HepG2 (cell line): ENCODE data around the gene DST. TPM values are rescaled to one million over a fixed set of nuclear protein-coding genes. Genes with fewer than 3 reads are reported as not detected.

ENCODE experiments used
- ATAC-seq: fragments of 200-7000 bp; cut with Tn5 transposase; 3 replicates; pipeline ENCODE4 v1.9.1; 2020; ENCODE audit warnings: mild to moderate bottlenecking, moderate library complexity
- BruUV-seq: library from RNA; stranded (reverse); fragments of 400-500 nt; replicated peaks from 2 replicates; lab custom pipeline; 2021; lab: Mats Ljungman, UMichigan
- CTCF ChIA-PET: fragments of 300-600 bp; formaldehyde crosslinking; extraction: SDS; loops from one replicate; lab custom pipeline; 2021; ENCODE audit warnings: low total read pairs, inconsistent platforms, low intra/inter-chr PET ratio; lab: Yijun Ruan, JAX
- POLR2A ChIA-PET: fragments of 350-600 bp; sonication (Branson Sonifier 250); formaldehyde crosslinking; loops from one replicate; lab custom pipeline; 2020; ENCODE audit warnings: antibody characterized with exemption, inconsistent platforms; lab: Yijun Ruan, JAX
- DNase-seq: peaks from one replicate; pipeline ENCODE4 v3.0.0-alpha.2; 2015; ENCODE audit warnings: low spot score
- FAIRE-seq: peaks from 3 replicates; lab custom pipeline; 2011; peaks lifted over from hg19 to GRCh38; lab: Jason Lieb, UNC
- H2AFZ ChIP-seq: one replicate; pipeline ENCODE4 v1.6.1; 2011; ENCODE audit warnings: low read length, inconsistent platforms
- H3K27ac ChIP-seq: fragments of 300-600 bp; 3 replicates; pipeline ENCODE4 v1.8.0; 2011; ENCODE audit warnings: mixed run types, mild to moderate bottlenecking, mixed read lengths, low read length, inconsistent platforms; ENCODE audit not compliant: insufficient read depth; ENCODE audit errors: extremely low read length
- H3K27me3 ChIP-seq, 2 experiments: fragments of 200-600 bp in 1 of 2; 2 replicates in 1 of 2; 3 replicates in 1 of 2; pipeline versions ENCODE4 v1.6.0 to v1.8.0; 2011; ENCODE audit warnings: low read length in 2 of 2, mild to moderate bottlenecking in 2 of 2, moderate library complexity in 2 of 2, inconsistent platforms in 1 of 2; ENCODE audit not compliant: insufficient read depth in 2 of 2, control insufficient read depth in 1 of 2
- H3K36me3 ChIP-seq, 2 experiments: fragments of 200-600 bp in 1 of 2; replicated peaks in 1 of 2; 2 replicates in 1 of 2; 3 replicates in 1 of 2; pipeline versions ENCODE4 v1.5.1 to v1.8.0; 2011; ENCODE audit warnings: low read length in 2 of 2, inconsistent platforms in 1 of 2; ENCODE audit not compliant: insufficient read depth in 2 of 2, control insufficient read depth in 1 of 2
- H3K4me1 ChIP-seq: 2 replicates; pipeline ENCODE4 v1.5.1; 2012; ENCODE audit warnings: low read length, inconsistent platforms; ENCODE audit not compliant: insufficient read depth
- H3K4me2 ChIP-seq: 2 replicates; pipeline ENCODE4 v1.6.0; 2011; ENCODE audit warnings: low read depth, low read length, inconsistent platforms
- H3K4me3 ChIP-seq, 3 experiments: fragments of 200-600 bp in 1 of 3; sonication (generic), shearing (Covaris generic) in 1 of 3; replicated peaks in 1 of 3; 2 replicates each; pipeline ENCODE4 v1.5.1; 2011 to 2016; ENCODE audit warnings: low read length in 3 of 3, inconsistent platforms in 2 of 3, low read depth in 2 of 3, mild to moderate bottlenecking in 2 of 3, control low read depth in 1 of 3, mixed read lengths in 1 of 3; ENCODE audit not compliant: insufficient read depth in 1 of 3
- H3K79me2 ChIP-seq: one replicate; pipeline ENCODE4 v1.6.1; 2011; ENCODE audit warnings: low read length, inconsistent platforms; ENCODE audit not compliant: insufficient read depth
- H3K9ac ChIP-seq: 2 replicates; pipeline ENCODE4 v1.6.0; 2011; ENCODE audit warnings: mild to moderate bottlenecking, low read depth, low read length, inconsistent platforms; ENCODE audit not compliant: insufficient read depth
- H3K9me3 ChIP-seq: 2 replicates; pipeline ENCODE4 v1.5.1; 2012; ENCODE audit warnings: mild to moderate bottlenecking, low read length
- H4K20me1 ChIP-seq: 2 replicates; pipeline ENCODE4 v1.6.0; 2011; ENCODE audit warnings: inconsistent platforms, mild to moderate bottlenecking, low read length, moderate library complexity; ENCODE audit not compliant: insufficient read depth
- EZH2 ChIP-seq: conservative IDR thresholded peaks from 2 replicates; pipeline ENCODE4 v1.6.1; 2012; ENCODE audit warnings: mild to moderate bottlenecking, low read depth, low read length, moderate library complexity
- GLI4 ChIP-seq: sonication (generic); formaldehyde crosslinking; IDR thresholded peaks from 2 replicates; pipeline ENCODE4 v1.5.1; 2020; ENCODE audit warnings: missing genetic modification reagents, mild to moderate bottlenecking, moderate library complexity, borderline replicate concordance
- KLF6 ChIP-seq: IDR thresholded peaks from 2 replicates; pipeline ENCODE4 v1.8.0; 2016; ENCODE audit warnings: missing biosample characterization, missing genetic modification reagents
- TBP ChIP-seq: sonication (generic); formaldehyde crosslinking; IDR thresholded peaks from 2 replicates; pipeline ENCODE4 v1.5.0; 2020; ENCODE audit warnings: missing genetic modification reagents
- THAP11 ChIP-seq: IDR thresholded peaks from 2 replicates; pipeline ENCODE4 v1.6.1; 2016; ENCODE audit warnings: missing biosample characterization, missing genetic modification reagents
- THYN1 ChIP-seq: sonication (generic); formaldehyde crosslinking; IDR thresholded peaks from 2 replicates; pipeline ENCODE4 v1.8.1; 2023; ENCODE audit warnings: low read depth, mild to moderate bottlenecking, moderate library complexity, missing genetic modification reagents, borderline replicate concordance
- ZFP1 ChIP-seq: IDR thresholded peaks from 2 replicates; pipeline ENCODE4 v1.6.1; 2016
- ZNF552 ChIP-seq: sonication (generic); formaldehyde crosslinking; IDR thresholded peaks from 2 replicates; pipeline ENCODE4 v1.9.0; 2022; ENCODE audit warnings: missing genetic modification reagents, mild to moderate bottlenecking, borderline replicate concordance
- ZNF556 ChIP-seq: sonication (generic); formaldehyde crosslinking; IDR thresholded peaks from 2 replicates; pipeline ENCODE4 v1.4.0; 2020; ENCODE audit warnings: mild to moderate bottlenecking, missing genetic modification reagents, borderline replicate concordance
- WGBS: methylation state at CpG from one replicate; pipeline ENCODE4 v1.1.6; 2017; ENCODE audit warnings: low lambda C conversion rate; 5-methylcytosine and 5-hydroxymethylcytosine counted together
- in situ Hi-C: cut with HindIII; loops from 2 replicates; pipeline ENCODE4 v1.10.0; 2017; ENCODE audit warnings: low pct_unique_long_range_greater_than_20kb; ENCODE audit not compliant: extremely low pct_ligation_motif_present
- intact Hi-C: fragments of 100-400 bp; cut with micrococcal nuclease; formaldehyde crosslinking; loops from one replicate; pipeline ENCODE4 v1.10.0; 2022; ENCODE audit not compliant: unreplicated experiment
- polyA plus RNA-seq, 8 experiments: library from polyadenylated mRNA; depleted of rRNA in 3 of 8; stranded (reverse) in 7 of 8; unstranded in 1 of 8; fragments of >200 nt; fragmentation: Illumina TruSeq in 4 of 8; extraction: Trizol in 4 of 8; gene quantifications; 2 replicates each; pipeline versions ENCODE4 v1.2.1 to v1.2.3, GENCODE V29; 2011 to 2016; ENCODE audit warnings: low read depth in 4 of 8, missing spikeins in 1 of 8, mixed read lengths in 1 of 8; ENCODE audit not compliant: insufficient read depth in 1 of 8
- total RNA-seq, 5 experiments: library from RNA; depleted of rRNA; stranded (reverse); fragments of >200 nt; fragmentation: Illumina TruSeq; extraction: Trizol; gene quantifications; 2 replicates each; pipeline ENCODE4 v1.2.3, GENCODE V29; 2016; ENCODE audit warnings: low read depth in 1 of 5
- TF ChIP-seq, protein P1 (sequence below): sonication (generic); formaldehyde crosslinking; IDR thresholded peaks from 2 replicates; pipeline ENCODE4 v1.8.0; 2022; ENCODE audit warnings: mild to moderate bottlenecking, missing genetic modification reagents, moderate library complexity
- TF ChIP-seq, protein P2 (sequence below): sonication (generic); formaldehyde crosslinking; IDR thresholded peaks from 2 replicates; pipeline ENCODE4 v1.4.0; 2020; ENCODE audit warnings: mild to moderate bottlenecking, missing genetic modification reagents
- TF ChIP-seq, protein P3 (sequence below): fragments of 450-650 bp; IDR thresholded peaks from 2 replicates; pipeline ENCODE4 v1.6.1; 2017; ENCODE audit warnings: mild to moderate bottlenecking
- TF ChIP-seq, protein P4 (sequence below): sonication (generic); formaldehyde crosslinking; IDR thresholded peaks from 2 replicates; pipeline ENCODE4 v1.4.0; 2020; ENCODE audit warnings: missing genetic modification reagents, mild to moderate bottlenecking, borderline replicate concordance
- TF ChIP-seq, protein P5 (sequence below): IDR thresholded peaks from 2 replicates; pipeline ENCODE4 v1.6.1; 2012; ENCODE audit warnings: inconsistent platforms
- TF ChIP-seq, protein P6 (sequence below), 2 experiments: IDR thresholded peaks; 2 replicates each; pipeline ENCODE4 v1.6.1; 2011 to 2012; ENCODE audit warnings: low read length in 2 of 2, borderline replicate concordance in 1 of 2, low read depth in 1 of 2, mild to moderate bottlenecking in 1 of 2, moderate library complexity in 1 of 2

Gene DST
- total and polyA plus RNA-seq, 2 of the 13 experiments (the other 11 are each of a cell fraction or from before 2014, with no cell fraction given), result 64.4 to 89.0 TPM

DNA sequence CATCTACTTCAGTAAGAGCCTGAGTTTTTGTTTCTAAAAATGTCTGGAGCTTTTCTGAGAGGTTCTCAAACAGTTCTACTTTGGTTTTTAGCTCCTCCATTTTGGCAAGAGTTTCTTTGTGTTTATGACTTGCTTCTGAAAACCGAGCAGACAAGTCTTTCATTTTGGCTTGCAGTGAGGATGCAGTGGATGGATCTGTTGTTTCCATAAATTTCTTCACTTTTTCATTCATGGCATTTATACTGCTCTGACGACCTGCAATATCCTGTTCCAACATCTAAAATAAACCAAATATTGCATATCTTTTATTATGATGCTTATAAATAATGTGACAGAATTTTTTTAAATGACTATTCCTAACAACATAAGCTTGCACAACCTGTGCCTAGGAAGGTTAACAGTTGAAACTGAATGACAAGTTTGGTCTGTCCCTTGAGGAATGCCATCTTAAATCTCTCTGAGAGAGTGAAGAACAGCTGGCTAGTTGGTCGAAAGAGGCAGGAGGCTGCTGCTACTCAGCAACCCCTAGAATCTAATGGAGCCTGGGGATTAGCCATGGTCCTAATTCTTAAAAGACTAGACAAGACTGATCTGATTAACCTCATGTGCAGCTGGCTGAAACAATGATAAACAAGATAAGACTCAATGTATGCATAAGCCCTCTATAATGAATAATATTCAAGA, 69.8 kb downstream of the DST start:
- Histone ChIP-seq H3K4me1 (peaks cover 29% of the 10 kb centered on the region), H4K20me1 (no peaks in the 10 kb centered on the region), H3K27ac (no peak overlapping the region), H3K4me3 (no peak overlapping the region), H3K36me3 (no peaks in the 10 kb centered on the region), H3K27me3 (no peaks in the 10 kb centered on the region), H3K9me3 (no peaks in the 10 kb centered on the region), H3K79me2 (no peaks in the 10 kb centered on the region), H3K4me2 (no peak overlapping the region), H2AFZ (no peak overlapping the region), H3K9ac (no peak overlapping the region)
- no TSS peak for BruUV-seq
- DNase-seq (no peak), FAIRE-seq (no peak), ATAC-seq (no peak)
- intact Hi-C loops (no loop called here), in situ Hi-C loops (loop anchor here (10.0 kb wide), 1 partner anchor 208 kb away; no protein-coding TSS in a partner anchor)
- ChIA-PET POLR2A (no interaction called here), CTCF (no interaction called here)
- WGBS, result 58% methylated on average over 3 of the region's 3 CpGs
- TF ChIP-seq ZNF556 (CRISPR knock-in tag) (no peak), ZFP1 (CRISPR knock-in tag) (no peak), THAP11 (CRISPR knock-in tag) (no peak), THYN1 (CRISPR knock-in tag) (no peak), GLI4 (CRISPR knock-in tag) (no peak), EZH2 (no peak), TBP (no peak), ZNF552 (CRISPR knock-in tag) (no peak), KLF6 (CRISPR knock-in tag) (no peak)
- TF ChIP-seq, protein P1, sequence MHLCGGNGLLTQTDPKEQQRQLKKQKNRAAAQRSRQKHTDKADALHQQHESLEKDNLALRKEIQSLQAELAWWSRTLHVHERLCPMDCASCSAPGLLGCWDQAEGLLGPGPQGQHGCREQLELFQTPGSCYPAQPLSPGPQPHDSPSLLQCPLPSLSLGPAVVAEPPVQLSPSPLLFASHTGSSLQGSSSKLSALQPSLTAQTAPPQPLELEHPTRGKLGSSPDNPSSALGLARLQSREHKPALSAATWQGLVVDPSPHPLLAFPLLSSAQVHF (CRISPR knock-in tag), result no peak
- TF ChIP-seq, protein P2, sequence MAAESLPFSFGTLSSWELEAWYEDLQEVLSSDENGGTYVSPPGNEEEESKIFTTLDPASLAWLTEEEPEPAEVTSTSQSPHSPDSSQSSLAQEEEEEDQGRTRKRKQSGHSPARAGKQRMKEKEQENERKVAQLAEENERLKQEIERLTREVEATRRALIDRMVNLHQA, result no peak
- TF ChIP-seq, protein P3, sequence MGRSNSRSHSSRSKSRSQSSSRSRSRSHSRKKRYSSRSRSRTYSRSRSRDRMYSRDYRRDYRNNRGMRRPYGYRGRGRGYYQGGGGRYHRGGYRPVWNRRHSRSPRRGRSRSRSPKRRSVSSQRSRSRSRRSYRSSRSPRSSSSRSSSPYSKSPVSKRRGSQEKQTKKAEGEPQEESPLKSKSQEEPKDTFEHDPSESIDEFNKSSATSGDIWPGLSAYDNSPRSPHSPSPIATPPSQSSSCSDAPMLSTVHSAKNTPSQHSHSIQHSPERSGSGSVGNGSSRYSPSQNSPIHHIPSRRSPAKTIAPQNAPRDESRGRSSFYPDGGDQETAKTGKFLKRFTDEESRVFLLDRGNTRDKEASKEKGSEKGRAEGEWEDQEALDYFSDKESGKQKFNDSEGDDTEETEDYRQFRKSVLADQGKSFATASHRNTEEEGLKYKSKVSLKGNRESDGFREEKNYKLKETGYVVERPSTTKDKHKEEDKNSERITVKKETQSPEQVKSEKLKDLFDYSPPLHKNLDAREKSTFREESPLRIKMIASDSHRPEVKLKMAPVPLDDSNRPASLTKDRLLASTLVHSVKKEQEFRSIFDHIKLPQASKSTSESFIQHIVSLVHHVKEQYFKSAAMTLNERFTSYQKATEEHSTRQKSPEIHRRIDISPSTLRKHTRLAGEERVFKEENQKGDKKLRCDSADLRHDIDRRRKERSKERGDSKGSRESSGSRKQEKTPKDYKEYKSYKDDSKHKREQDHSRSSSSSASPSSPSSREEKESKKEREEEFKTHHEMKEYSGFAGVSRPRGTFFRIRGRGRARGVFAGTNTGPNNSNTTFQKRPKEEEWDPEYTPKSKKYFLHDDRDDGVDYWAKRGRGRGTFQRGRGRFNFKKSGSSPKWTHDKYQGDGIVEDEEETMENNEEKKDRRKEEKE, result no peak
- TF ChIP-seq, protein P4, sequence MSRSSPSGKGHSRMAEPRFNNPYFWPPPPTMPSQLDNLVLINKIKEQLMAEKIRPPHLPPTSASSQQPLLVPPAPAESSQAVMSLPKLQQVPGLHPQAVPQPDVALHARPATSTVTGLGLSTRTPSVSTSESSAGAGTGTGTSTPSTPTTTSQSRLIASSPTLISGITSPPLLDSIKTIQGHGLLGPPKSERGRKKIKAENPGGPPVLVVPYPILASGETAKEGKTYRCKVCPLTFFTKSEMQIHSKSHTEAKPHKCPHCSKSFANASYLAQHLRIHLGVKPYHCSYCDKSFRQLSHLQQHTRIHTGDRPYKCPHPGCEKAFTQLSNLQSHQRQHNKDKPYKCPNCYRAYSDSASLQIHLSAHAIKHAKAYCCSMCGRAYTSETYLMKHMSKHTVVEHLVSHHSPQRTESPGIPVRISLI, result no peak
- TF ChIP-seq, protein P5, sequence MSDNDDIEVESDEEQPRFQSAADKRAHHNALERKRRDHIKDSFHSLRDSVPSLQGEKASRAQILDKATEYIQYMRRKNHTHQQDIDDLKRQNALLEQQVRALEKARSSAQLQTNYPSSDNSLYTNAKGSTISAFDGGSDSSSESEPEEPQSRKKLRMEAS, result no peak
- TF ChIP-seq, protein P6, sequence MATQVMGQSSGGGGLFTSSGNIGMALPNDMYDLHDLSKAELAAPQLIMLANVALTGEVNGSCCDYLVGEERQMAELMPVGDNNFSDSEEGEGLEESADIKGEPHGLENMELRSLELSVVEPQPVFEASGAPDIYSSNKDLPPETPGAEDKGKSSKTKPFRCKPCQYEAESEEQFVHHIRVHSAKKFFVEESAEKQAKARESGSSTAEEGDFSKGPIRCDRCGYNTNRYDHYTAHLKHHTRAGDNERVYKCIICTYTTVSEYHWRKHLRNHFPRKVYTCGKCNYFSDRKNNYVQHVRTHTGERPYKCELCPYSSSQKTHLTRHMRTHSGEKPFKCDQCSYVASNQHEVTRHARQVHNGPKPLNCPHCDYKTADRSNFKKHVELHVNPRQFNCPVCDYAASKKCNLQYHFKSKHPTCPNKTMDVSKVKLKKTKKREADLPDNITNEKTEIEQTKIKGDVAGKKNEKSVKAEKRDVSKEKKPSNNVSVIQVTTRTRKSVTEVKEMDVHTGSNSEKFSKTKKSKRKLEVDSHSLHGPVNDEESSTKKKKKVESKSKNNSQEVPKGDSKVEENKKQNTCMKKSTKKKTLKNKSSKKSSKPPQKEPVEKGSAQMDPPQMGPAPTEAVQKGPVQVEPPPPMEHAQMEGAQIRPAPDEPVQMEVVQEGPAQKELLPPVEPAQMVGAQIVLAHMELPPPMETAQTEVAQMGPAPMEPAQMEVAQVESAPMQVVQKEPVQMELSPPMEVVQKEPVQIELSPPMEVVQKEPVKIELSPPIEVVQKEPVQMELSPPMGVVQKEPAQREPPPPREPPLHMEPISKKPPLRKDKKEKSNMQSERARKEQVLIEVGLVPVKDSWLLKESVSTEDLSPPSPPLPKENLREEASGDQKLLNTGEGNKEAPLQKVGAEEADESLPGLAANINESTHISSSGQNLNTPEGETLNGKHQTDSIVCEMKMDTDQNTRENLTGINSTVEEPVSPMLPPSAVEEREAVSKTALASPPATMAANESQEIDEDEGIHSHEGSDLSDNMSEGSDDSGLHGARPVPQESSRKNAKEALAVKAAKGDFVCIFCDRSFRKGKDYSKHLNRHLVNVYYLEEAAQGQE (IDR thresholded peaks at IDR 0.05; ENCODE audit: borderline replicate concordance in 1 of 2, low read depth in 1 of 2, low read length in 2 of 2), result no peak
